NB4 (cell line): ENCODE data around the gene GUCY2D.

Source experiments
- DNase-seq: peaks from one replicate; pipeline ENCODE4 v3.0.0; 2010; ENCODE audit warnings: low read depth
- H3K4me3 ChIP-seq: one replicate; pipeline ENCODE4 v1.5.1; 2011; ENCODE audit warnings: mild to moderate bottlenecking, low read depth, low read length, moderate library complexity
- CTCF ChIP-seq: IDR thresholded peaks from one replicate; pipeline ENCODE4 v1.5.1; 2012; ENCODE audit warnings: low read depth, low read length
- MAX ChIP-seq: IDR thresholded peaks from 2 replicates; pipeline ENCODE4 v1.6.1; 2011; ENCODE audit warnings: low read depth, low read length
- MYC ChIP-seq: IDR thresholded peaks from 2 replicates; pipeline ENCODE4 v1.6.1; 2011; ENCODE audit warnings: low read depth, low read length
- POLR2A ChIP-seq: IDR thresholded peaks from 2 replicates; pipeline ENCODE4 v1.6.1; 2011; ENCODE audit warnings: mild to moderate bottlenecking; ENCODE audit not compliant: insufficient read length; ENCODE audit errors: extremely low read depth

GUCY2D gene

GRCh38 chr17:8038954-8039610 is 36.7 kb downstream of the GUCY2D start, which contains the start of gene ALOX15B:
Gene ALOX15B, plus strand, starts transcription at chr17:8039059. Its CDS starts 97 bp downstream, at chr17:8039156.
- H3K4me3 ChIP-seq: no peak within 1 kb of the TSS
- no peak for TF ChIP-seq POLR2A
- TF ChIP-seq CTCF: no peak
- TF ChIP-seq MYC: no peak
- no peak for TF ChIP-seq MAX
- DNase-seq: no peak

GRCh38 chr17:8039611-8040168 is 37.3 kb downstream of the GUCY2D start:
- no peak for DNase-seq
- H3K4me3 ChIP-seq: no peak overlapping the region
- TF ChIP-seq CTCF: no peak
- TF ChIP-seq MAX: no peak
- TF ChIP-seq MYC: no peak
- no peak for TF ChIP-seq POLR2A

- H3K4me3 ChIP-seq: no peak overlapping the region
- DNase-seq: peak; percentile 85
- TF ChIP-seq CTCF (peak; percentile 34), MAX (no peak), MYC (peak; percentile 19; the same call in 1 of the 2 replicates), POLR2A (no peak)
Measured at GRCh38 chr17:8041249-8041928, 39.0 kb downstream of the GUCY2D start.

- no peak overlapping the region for H3K4me3 ChIP-seq
- DNase-seq: no peak
- TF ChIP-seq POLR2A (no peak), MAX (no peak), CTCF (no peak), MYC (no peak)
Measured at GRCh38 chr17:8041979-8042378, 39.6 kb downstream of the GUCY2D start.

GRCh38 chr17:8044819-8045810 is 42.7 kb downstream of the GUCY2D start:
- no peak for DNase-seq
- no peak overlapping the region for H3K4me3 ChIP-seq
- TF ChIP-seq POLR2A (no peak), MYC (no peak), CTCF (no peak), MAX (no peak)
